Measurements from ENCODE around the gene CLEC14A.

- TF ChIP-seq, protein P1, sequence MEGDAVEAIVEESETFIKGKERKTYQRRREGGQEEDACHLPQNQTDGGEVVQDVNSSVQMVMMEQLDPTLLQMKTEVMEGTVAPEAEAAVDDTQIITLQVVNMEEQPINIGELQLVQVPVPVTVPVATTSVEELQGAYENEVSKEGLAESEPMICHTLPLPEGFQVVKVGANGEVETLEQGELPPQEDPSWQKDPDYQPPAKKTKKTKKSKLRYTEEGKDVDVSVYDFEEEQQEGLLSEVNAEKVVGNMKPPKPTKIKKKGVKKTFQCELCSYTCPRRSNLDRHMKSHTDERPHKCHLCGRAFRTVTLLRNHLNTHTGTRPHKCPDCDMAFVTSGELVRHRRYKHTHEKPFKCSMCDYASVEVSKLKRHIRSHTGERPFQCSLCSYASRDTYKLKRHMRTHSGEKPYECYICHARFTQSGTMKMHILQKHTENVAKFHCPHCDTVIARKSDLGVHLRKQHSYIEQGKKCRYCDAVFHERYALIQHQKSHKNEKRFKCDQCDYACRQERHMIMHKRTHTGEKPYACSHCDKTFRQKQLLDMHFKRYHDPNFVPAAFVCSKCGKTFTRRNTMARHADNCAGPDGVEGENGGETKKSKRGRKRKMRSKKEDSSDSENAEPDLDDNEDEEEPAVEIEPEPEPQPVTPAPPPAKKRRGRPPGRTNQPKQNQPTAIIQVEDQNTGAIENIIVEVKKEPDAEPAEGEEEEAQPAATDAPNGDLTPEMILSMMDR (IDR thresholded peaks at IDR 0.05): no peak
- no peak for TF ChIP-seq POLR2A (IDR thresholded peaks at IDR 0.05)
- no peak for TF ChIP-seq EP300 (IDR thresholded peaks at IDR 0.05)
Measured at GRCh38 chr14:38225946-38226345, 29.9 kb downstream of the CLEC14A start.
